Neural crest cell (in vitro differentiated cells): ENCODE results near the gene PRKCA. TPM values are rescaled to one million over a fixed set of nuclear protein-coding genes. Genes with fewer than 3 reads are reported as not detected.

Experiments
- DNase-seq: peaks from one replicate; pipeline ENCODE4 v3.0.0; 2021; ENCODE audit warnings: low read depth, mixed read lengths, low spot score
- H3K27ac Mint-ChIP-seq: one replicate; pipeline ENCODE4 v1.8.0; 2021; ENCODE audit warnings: mild to moderate bottlenecking, mixed read lengths; ENCODE audit not compliant: unreplicated experiment
- H3K27me3 Mint-ChIP-seq: 2 replicates; pipeline ENCODE4 v1.8.0; 2021; ENCODE audit warnings: low read depth, mild to moderate bottlenecking, mixed read lengths
- H3K36me3 Mint-ChIP-seq: 2 replicates; pipeline ENCODE4 v1.8.0; 2021; ENCODE audit warnings: low read depth, mild to moderate bottlenecking, mixed read lengths
- H3K4me1 Mint-ChIP-seq: 2 replicates; pipeline ENCODE4 v1.8.0; 2021; ENCODE audit warnings: mixed read lengths
- H3K4me3 Mint-ChIP-seq: one replicate; pipeline ENCODE4 v1.8.0; 2021; ENCODE audit warnings: mild to moderate bottlenecking, mixed read lengths
- H3K9me3 Mint-ChIP-seq: 2 replicates; pipeline ENCODE4 v1.8.0; 2021; ENCODE audit warnings: mixed read lengths
- CTCF ChIP-seq: fragments of 200-600 bp; sonication (generic); conservative IDR thresholded peaks from 2 replicates; pipeline ENCODE4 v1.5.0; 2021; ENCODE audit warnings: antibody characterized with exemption, mild to moderate bottlenecking
- total RNA-seq: library from RNA; stranded (reverse); gene quantifications from 2 replicates; pipeline ENCODE4 v1.2.1, GENCODE V29; 2021

The PRKCA gene
- total RNA-seq, 1 donor from 2014 or later, result 22.7 TPM

GRCh38 chr17:66379996-66380395, 77.6 kb downstream of the PRKCA start:
- DNase-seq, result no peak
- H3K9me3 Mint-ChIP-seq, result no peaks in the 10 kb centered on the region
- peaks cover 23% of the 10 kb centered on the region for H3K4me1 Mint-ChIP-seq

GRCh38 chr17:66381701-66382362, 79.4 kb downstream of the PRKCA start:
- Mint-ChIP-seq H3K9me3 (no peaks in the 10 kb centered on the region), H3K36me3 (no peaks in the 10 kb centered on the region), H3K27ac (no peak overlapping the region), H3K4me1 (peaks cover 17% of the 10 kb centered on the region), H3K4me3 (no peak overlapping the region), H3K27me3 (peaks cover 4% of the 10 kb centered on the region)
- no peak for TF ChIP-seq CTCF
- DNase-seq, result no peak

More at GRCh38 chr17:66379996-66380395, 77.6 kb downstream of the PRKCA start:
- no peak for TF ChIP-seq CTCF
- H3K27me3 Mint-ChIP-seq, result peaks cover 5% of the 10 kb centered on the region
- no peaks in the 10 kb centered on the region for H3K36me3 Mint-ChIP-seq
- no peak overlapping the region for H3K27ac Mint-ChIP-seq
- no peak overlapping the region for H3K4me3 Mint-ChIP-seq

GRCh38 chr17:66383333-66383732, 80.9 kb downstream of the PRKCA start:
- Mint-ChIP-seq H3K36me3 (no peaks in the 10 kb centered on the region), H3K4me1 (peaks cover 28% of the 10 kb centered on the region)

GRCh38 chr17:66386498-66387351, 84.3 kb downstream of the PRKCA start:
- no peak for DNase-seq
- TF ChIP-seq CTCF, result no peak
- no peak overlapping the region for H3K27ac Mint-ChIP-seq
- H3K27me3 Mint-ChIP-seq, result no peaks in the 10 kb centered on the region
- H3K36me3 Mint-ChIP-seq, result peaks cover 12% of the 10 kb centered on the region
- H3K4me1 Mint-ChIP-seq, result peaks cover 18% of the 10 kb centered on the region
- no peak overlapping the region for H3K4me3 Mint-ChIP-seq
- H3K9me3 Mint-ChIP-seq, result no peaks in the 10 kb centered on the region

More at GRCh38 chr17:66383333-66383732, 80.9 kb downstream of the PRKCA start:
- no peak for TF ChIP-seq CTCF
- Mint-ChIP-seq H3K4me3 (no peak overlapping the region), H3K9me3 (no peaks in the 10 kb centered on the region), H3K27me3 (peaks cover 4% of the 10 kb centered on the region), H3K27ac (no peak overlapping the region)
- no peak for DNase-seq

- TF ChIP-seq CTCF, result no peak
- Mint-ChIP-seq H3K36me3 (peaks cover 12% of the 10 kb centered on the region), H3K4me1 (peaks cover 22% of the 10 kb centered on the region), H3K27me3 (no peaks in the 10 kb centered on the region), H3K27ac (no peak overlapping the region), H3K4me3 (no peak overlapping the region), H3K9me3 (no peaks in the 10 kb centered on the region)
- DNase-seq, result no peak
These were observed 85.1 kb downstream of the PRKCA start for GRCh38 chr17:66387392-66387981.
